HG03196 (cell line): ENCODE data around the gene ADGRL4.
"Not testable (repeated sequence)": the region's sequence is repeated elsewhere in the genome, so short reads cannot be mapped to it uniquely, and the experiment has no call there.

Source experiments
- ATAC-seq: cut with Tn5 transposase; IDR thresholded peaks from one replicate; pipeline ENCODE4 v1.9.1; 2021; ENCODE audit not compliant: unreplicated experiment

Gene ADGRL4

DNA sequence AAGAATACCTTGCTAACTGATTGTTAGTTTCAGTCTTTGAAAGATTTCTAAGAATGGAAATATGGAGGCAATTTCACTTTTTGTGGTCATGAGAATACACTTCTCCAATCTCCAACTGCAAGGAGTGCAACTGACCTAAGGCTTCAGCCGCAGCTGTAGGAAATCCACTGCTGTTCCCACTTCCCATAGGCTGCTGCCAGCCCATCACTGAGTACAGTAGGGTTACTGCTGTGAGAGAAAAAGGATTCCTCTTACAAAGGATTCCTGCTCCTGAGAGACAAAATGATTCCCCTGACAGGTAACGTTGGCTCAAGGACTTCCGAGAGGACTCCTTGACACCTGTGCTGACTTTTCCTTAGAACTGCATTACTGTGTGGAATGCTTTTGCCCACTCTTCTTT, 87.4 kb downstream of the ADGRL4 start:
- ATAC-seq, result no peak

DNA sequence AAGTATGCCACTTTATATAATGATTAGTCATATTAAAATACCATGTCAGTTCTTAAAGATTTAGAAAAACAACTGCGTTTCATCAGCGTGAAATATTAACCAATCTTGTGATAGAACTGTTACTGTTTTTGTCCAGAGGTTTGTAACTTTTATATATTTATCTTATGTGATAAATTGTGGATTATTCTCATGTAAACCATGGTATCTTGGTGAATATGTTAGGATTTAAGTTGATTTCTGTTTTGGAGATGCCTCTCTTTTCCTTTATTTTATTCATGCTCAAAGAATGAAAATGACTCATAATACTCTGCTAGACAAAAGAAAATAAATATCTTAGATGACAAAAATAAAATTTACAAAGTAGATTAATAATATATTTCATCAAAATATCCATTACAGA, 88.4 kb downstream of the ADGRL4 start:
- no peak for ATAC-seq

DNA sequence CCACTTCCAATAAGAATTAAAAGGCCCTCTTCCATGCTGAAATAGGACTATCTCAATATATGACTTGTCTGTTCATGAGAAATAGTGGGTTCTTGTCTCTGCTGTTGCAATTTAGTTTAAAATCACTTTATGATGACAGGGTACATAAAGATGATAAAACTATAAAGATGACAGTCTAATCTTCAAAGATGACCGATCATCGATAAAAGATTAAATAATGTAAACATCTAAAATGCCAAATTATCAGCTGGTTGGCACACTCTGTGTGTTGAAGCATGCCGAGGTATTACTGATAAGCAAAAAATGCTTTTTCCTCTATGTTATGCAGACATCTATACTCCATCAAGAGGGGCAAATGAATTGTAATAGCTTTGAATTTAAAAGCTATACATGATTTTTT, 89.5 kb downstream of the ADGRL4 start:
- no peak for ATAC-seq

DNA sequence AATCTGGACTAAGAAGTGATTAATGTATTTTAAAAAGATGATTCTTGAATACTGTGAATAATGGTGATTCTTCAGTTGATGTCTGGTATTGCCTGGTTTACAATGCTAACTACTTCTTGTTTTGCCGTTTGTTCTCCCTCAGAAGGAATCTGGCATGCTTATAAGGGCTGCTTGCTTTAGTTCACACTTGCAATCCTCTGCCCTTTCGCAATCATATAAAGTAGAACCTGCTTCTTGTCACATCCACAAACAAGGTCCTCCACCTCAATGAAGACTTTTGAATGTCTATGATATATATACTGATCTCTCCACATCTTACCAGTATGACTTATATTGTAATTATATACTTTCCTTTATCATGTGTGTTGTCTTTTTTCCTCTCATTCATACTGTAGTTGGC, 92.6 kb downstream of the ADGRL4 start:
- ATAC-seq, result no peak

DNA sequence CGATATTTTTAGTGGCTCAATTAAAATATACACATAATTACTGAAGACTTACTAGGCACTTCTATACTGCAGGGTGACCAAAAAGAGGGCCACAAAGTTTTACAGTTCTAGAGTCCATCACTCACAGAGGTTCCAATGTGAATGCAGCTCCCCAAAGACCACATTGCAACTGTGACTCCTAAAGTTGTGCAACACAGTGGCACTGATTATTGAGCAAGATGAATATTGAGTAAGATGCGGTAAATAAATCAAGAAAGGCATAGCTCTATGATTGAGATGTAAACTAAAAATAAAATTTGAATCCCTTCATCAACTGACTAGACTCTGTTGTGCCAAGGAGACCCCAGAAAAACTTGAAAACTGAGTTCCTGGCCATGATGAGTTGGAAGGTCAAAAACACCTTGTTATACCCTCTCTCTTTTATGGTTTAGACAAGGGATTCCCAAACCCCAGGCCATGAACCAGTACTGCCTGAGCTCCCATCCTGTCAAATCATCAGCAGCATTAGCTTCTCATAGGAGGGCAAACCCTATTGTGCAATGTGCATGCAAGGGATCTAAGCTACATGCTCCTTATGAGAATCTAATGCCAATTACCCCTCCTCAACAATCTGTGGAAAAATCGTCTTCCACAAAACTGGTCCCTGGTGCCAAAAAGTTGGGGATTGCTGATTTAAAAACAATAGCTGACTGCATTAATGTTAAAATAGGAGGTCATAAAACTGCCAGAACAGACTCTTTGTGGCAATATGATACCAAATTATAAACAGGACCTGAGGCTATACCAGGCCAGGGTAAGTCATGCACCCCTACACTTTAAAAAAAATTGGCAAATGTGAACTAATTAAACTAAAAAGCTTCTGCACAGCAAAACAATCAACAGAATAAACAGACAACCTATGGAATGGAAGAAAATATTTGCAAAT, 94.3 kb downstream of the ADGRL4 start:
- ATAC-seq, result no peak

DNA sequence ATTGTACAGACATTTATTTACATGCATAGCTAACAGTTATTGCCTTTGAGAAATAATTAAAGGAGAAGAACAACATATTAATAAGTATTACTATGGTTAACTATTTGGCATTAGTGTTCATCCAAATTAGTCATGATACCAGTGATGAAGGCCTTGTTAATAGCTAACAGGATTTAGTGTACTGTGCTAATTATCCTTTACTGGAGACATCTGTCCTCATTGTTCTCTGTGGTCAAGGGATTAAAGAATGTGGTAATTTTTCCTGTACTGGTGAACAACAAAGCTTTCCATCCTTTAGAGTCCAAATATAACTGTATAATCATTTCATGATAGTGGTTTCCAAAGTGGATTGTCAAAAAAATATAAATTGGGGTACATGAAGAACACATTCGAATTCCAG, 103.9 kb downstream of the ADGRL4 start:
- ATAC-seq, result no peak

DNA sequence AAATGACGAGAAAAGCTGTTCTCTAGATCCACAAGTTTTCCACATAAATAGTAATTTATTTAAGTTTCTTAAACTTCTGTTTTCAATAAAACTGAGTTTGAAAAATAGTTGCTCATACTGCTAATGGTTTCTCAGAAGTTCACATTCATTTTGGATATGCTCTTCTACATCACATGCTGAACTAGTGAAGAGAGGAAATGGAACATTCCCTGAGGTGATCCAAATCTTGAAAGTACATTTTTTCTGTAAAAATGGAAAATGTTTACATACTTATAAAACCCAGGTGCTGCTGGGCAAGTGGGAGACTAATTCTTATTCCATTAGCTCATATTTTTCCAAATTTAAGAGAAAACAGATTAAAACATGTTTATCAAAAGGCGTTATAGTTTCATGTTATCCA, 111.7 kb downstream of the ADGRL4 start:
- no peak for ATAC-seq

DNA sequence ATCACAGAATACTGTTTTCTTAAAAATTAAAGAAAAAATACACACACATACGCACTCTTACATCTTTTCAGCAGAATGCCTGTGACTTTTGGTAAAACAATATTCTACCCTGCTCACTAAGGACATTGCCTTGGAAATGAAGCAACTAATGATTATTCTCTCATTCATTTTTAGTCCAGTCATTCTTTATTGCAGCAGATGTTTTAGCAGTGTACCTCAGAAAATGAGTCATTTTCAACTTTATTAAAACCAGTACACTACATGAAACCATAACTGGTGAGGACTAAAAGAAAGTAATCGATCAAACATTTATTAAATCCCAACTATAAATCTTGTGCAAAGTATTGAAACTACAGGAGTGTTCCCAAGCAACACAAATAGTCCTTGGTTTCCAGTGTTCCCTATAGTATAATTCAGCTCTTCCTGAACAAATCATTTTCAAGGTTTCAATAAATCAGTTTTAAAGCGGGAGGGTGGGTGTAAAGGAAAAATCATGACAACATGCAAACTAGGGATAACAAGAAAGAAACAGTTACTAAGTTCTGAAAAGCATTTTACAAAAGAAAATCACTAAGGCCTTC, 114.2 kb downstream of the ADGRL4 start:
- no peak for ATAC-seq

DNA sequence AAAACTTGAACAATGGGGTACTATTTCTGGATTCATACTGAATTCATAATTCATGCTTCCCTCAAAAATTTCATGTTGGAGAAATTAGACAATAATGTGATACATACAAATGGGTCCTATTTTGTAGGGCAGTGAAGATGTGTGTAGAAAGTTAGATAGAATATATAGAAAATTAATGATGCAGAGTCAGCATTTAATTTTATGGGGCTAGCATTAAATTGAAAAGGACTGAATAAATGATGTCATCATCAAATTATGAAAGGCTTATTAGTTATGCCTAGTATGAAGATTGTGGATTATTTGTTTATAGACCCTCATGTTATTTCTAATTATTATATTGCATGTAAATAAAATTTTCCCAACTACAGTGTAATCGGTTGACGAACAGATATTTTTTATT, 119.1 kb downstream of the ADGRL4 start:
- no peak for ATAC-seq

DNA sequence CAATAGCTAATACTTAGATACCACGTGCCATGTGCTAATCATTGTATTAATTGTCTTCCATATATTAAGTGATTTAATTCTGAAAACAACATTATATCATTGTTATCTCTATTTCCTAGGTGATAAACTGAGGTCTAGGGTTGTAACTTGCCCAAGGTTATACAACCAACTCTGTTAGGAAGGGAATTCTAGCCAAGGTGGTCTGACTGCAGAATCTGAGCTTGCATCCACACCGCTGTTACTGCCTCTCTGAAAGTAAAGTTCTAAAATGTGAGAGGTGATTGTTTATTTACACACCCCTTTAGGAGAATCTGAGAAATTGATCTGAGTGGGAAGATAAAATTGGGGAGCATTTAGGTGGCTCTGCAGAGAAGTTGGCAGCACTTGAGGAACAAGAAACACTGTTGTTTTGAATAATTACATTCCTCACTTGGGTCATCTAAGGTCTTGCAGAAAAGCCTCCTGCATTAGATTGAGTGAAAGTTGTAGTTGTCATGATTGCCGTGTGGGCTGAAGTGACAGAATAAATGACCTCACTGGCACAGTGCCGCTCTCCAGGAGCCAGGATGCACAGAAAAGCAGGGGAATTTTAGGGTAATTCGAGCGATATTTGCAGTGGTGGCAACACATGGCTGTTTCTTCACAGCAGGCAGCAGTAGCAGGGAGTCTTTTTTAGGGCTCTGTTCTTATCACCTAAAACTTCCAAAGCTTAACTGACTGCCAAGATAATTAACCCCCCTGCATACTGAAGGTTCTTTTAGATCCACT, 121.7 kb downstream of the ADGRL4 start:
- no peak for ATAC-seq

DNA sequence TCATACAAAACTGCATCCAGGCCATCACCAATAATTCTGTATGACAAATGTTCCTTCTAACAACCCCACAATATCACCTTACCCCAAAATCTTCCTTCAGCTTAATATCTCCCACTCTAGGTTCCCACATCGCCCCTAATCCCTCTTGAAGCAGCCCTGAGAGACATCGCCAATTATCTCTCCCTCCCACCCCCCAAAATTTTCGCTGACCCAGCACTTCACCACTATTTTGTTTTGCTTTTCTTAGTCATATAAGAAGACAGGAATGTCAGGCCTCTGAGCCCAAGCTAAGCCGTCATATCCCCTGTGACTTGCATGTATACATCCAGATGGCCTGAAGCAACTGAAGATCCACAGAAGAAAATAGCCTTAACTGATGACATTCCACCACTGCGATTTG, 126.3 kb downstream of the ADGRL4 start:
- no peak for ATAC-seq

DNA sequence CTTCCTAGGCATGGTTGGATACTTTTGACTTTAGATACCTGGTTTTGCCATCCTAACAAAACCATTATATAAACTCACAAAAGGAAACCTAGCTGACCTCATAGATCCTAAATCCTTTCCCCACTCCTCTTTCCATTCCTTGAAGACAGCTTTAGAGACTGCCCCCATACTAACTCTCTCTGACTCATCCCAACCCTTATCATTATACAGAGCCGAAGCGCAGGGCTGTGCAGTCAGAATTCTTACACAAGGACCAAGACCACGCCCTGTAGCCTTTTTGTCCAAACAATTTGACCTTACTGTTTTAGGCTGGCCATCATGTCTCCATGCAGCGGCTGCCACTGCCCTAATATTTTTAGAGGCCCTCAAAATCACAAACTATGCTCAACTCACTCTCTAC, 130.5 kb downstream of the ADGRL4 start:
- ATAC-seq, result not testable (repeated sequence)

DNA sequence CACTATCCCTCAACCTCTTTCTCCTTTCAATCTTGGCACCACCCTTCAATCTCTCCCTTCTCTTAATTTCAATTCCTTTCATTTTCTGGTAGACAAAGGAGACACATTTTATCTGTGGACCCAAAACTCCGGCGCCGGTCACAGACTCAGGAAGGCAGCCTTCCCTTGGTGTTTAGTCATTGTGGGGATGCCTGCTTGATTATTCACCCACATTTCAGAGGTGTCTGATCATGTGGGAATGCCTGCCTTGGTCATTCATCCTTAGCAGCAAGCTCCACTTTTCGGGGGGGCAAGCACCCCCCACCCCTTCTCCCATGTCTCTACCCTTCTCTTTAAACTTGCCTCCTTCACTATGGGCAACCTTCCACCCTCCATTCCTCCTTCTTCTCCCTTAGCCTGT, 133.7 kb downstream of the ADGRL4 start:
- ATAC-seq, result not testable (repeated sequence)

DNA sequence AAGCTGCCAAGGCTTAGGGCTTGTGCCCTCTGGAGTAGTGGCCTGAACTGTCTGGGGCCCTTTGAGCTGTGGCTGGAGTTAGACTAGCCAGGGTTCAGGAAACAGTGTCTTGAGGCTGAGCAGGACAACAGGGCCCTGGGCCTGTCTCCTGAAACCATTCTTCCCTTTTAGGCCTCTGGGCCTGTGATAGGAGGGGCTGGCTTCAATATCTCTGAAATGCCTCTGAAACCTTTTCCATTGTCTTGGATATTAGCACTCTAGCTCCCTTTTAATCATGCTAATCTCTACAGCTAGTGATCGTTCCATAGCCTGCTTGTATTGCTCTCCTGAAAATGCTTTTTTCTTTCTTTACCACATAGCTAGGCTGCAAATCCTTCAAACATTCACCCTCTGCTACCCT, 135.3 kb downstream of the ADGRL4 start:
- no peak for ATAC-seq

DNA sequence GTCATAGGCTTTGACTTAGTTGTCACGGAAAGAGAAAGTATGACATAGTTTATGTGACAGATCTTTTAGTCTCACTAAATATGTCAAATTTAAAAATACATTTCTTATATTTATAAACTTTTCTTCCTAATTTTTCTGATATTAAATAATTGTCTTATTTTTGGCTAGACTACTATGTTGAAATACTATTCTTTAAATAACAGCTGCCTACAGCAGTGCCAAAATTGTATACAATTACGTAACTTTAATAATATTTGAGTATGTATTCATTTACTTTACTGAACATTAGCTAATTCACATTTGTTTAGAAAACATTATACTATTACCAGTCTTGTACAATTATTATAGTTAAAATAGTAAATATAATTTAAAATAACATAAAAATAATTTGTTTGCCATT, 137.4 kb downstream of the ADGRL4 start:
- no peak for ATAC-seq

DNA sequence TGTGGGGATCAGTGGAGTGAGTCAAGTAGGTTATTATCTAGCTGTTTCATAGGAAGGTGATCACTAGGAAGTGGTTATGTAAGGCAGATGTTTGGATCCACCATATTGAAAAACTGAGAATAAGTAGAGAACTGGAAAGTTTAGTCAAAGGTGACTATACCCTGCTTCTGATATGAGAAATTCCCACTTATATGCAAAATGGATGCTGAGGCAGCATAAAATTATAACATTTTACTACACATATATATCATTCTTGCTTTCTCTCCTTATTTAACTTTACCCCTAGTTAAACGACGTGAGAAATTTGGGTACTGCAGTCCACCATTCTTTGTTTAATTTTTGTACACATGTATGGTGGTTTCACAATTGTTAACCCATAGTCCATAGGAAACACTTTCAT, 142.4 kb downstream of the ADGRL4 start:
- no peak for ATAC-seq

DNA sequence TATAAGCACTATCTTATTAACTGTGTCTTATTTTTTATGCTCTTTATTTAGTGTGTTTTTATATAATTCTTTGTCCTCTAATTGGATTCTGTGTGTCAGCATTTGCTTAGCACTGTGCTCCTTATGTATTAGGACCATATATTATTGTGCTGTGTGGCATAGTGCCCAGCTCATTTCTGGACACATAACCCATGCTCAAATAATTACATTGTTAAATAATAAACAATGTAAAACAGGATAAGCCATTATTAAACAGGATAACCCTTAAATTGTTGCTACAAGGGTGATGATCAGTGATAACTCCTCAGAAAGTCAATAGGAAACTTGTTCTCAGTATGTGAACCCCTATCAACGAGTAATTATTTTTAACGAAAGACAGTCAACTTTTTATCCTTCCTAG, 150.4 kb downstream of the ADGRL4 start:
- no peak for ATAC-seq

DNA sequence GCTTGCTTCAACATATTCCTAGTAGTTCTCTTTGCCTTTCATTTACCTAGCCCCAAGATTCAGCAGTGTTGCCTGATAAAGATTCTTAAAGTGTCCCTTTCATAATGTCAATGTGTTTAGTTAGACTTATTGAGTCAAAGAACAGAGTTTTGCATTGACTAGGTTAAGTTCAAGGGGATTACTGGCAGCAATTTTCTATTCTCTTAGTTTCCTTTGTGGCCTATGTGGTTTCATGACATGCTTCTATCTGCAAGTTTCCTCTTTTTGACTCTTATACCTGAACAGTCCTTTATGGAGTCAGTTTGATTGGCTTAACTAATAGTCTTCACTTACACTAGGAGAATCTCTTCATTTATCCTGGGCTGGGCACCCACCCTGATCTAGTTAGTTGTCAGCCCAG, 151.3 kb downstream of the ADGRL4 start:
- peak; percentile 92 for ATAC-seq

DNA sequence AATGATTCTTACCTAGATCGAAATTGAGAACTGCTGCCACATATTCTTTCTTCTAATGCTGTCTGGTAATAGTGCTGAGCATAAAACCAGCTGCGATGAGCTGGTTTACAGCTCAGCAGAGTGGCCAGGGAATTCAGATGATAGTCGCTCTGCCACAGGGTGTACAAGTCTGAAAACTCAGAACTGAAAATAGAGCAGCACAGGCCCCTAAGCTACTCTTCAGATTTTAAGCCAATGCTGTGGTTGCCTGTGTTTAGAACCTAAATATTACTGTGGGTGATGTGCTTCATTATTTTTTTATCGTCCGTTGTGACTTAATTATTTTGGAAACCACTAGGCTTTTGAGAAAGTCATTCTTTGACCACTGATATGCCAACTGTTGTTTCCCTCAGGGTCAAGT, 152.0 kb downstream of the ADGRL4 start:
- no peak for ATAC-seq

DNA sequence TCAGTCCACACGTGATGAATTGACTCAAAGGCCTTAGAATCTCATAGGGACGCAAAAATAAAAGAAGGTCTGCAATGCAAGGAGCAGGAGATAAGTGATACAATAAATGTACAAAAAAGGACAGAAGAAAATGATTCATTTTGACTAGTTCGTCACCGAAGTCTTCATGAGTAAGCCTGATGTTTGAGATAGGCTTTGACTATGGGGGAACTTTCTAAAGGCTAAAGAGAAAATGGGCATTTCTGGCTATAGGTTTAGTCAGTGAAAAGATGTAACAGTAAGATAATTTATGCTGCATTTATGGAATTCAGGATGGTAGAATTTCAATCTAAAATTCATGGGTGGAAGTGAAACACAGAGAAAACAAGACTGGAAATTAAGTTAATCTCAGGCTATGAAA, 163.0 kb downstream of the ADGRL4 start:
- ATAC-seq, result no peak

DNA sequence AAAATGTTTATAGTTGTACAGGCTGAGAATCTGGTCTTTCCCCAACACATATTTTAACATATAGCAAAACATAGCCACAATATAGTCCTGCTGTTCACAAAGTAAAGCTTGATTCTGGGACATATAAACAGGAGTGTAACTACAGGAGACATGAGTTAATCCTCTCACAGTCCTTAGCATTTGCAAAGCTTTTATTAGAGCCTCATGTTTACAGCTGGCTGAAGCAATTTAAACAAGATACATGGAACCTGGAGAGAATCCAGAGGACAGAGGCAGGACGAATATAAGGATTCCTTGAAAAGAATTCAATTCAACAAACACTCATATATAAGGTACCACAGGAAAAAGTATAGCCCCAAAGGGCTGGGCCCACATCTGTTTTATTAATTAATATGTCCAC, 163.4 kb downstream of the ADGRL4 start:
- no peak for ATAC-seq
